Measurements from ENCODE around the gene ZFP64. TPM values are rescaled to one million over a fixed set of nuclear protein-coding genes. Genes with fewer than 3 reads are reported as not detected.

The ZFP64 gene
- total RNA-seq, 1 experiment from 2014 or later: 6.8 TPM

GRCh38 chr20:52191916-52192718, 538 bp upstream of the ZFP64 start:
- no peaks in the 10 kb centered on the region for H3K9me3 ChIP-seq (replicated peaks)
- peak overlapping the region; percentile 69 for H3K4me3 ChIP-seq
- H3K27ac ChIP-seq: no peak overlapping the region
- H3K36me3 ChIP-seq: 0 out of 2 replicates have a peak, but pooled peaks cover 3% of the 10 kb centered on the region
- H3K27me3 ChIP-seq (replicated peaks): no peaks in the 10 kb centered on the region
- peak in 1 of 2 experiments; percentile 50 for DNase-seq (ENCODE audit: low read depth in 1 of 2, low spot score in 2 of 2)
- H3K4me1 ChIP-seq (replicated peaks): peaks cover 16% of the 10 kb centered on the region

- Histone ChIP-seq H3K9me3 (replicated peaks) (no peaks in the 10 kb centered on the region), H3K27me3 (replicated peaks) (no peaks in the 10 kb centered on the region), H3K4me3 (peak overlapping the region; percentile 69), H3K4me1 (replicated peaks) (peaks cover 16% of the 10 kb centered on the region), H3K27ac (no peak overlapping the region), H3K36me3 (peaks cover 7% of the 10 kb centered on the region)
- no peak for DNase-seq (ENCODE audit: low read depth in 1 of 2, low spot score in 2 of 2)
Observed at GRCh38 chr20:52190437-52191131, 995 bp downstream of the ZFP64 start.

GRCh38 chr20:52181766-52182165, 9.8 kb downstream of the ZFP64 start:
- Histone ChIP-seq H3K9me3 (replicated peaks) (no peaks in the 10 kb centered on the region), H3K4me3 (no peak overlapping the region), H3K36me3 (peaks cover 9% of the 10 kb centered on the region), H3K4me1 (replicated peaks) (no peaks in the 10 kb centered on the region), H3K27ac (no peak overlapping the region), H3K27me3 (replicated peaks) (no peaks in the 10 kb centered on the region)
- no peak for DNase-seq (ENCODE audit: low read depth in 1 of 2, low spot score in 2 of 2)

GRCh38 chr20:52180180-52180840, 11.3 kb downstream of the ZFP64 start:
- Histone ChIP-seq H3K27me3 (replicated peaks) (no peaks in the 10 kb centered on the region), H3K4me3 (no peak overlapping the region), H3K36me3 (peaks cover 7% of the 10 kb centered on the region), H3K9me3 (replicated peaks) (no peaks in the 10 kb centered on the region), H3K27ac (no peak overlapping the region), H3K4me1 (replicated peaks) (no peaks in the 10 kb centered on the region)
- DNase-seq (ENCODE audit: low read depth in 1 of 2, low spot score in 2 of 2): no peak

- Histone ChIP-seq H3K36me3 (peaks cover 4% of the 10 kb centered on the region), H3K27ac (no peak overlapping the region)
- DNase-seq (ENCODE audit: low read depth in 1 of 2, low spot score in 2 of 2): no peak
Observed at GRCh38 chr20:52179331-52180179, 12.0 kb downstream of the ZFP64 start.

GRCh38 chr20:52178691-52179090, 12.9 kb downstream of the ZFP64 start:
- H3K9me3 ChIP-seq (replicated peaks): no peaks in the 10 kb centered on the region
- H3K4me3 ChIP-seq: no peak overlapping the region
- no peak for DNase-seq (ENCODE audit: low read depth in 1 of 2, low spot score in 2 of 2)
- no peak overlapping the region for H3K27ac ChIP-seq
- H3K27me3 ChIP-seq (replicated peaks): no peaks in the 10 kb centered on the region
- H3K4me1 ChIP-seq (replicated peaks): no peaks in the 10 kb centered on the region
- no peaks in the 10 kb centered on the region for H3K36me3 ChIP-seq

More at GRCh38 chr20:52179331-52180179, 12.0 kb downstream of the ZFP64 start:
- no peak overlapping the region for H3K4me3 ChIP-seq
- no peaks in the 10 kb centered on the region for H3K4me1 ChIP-seq (replicated peaks)
- H3K9me3 ChIP-seq (replicated peaks): no peaks in the 10 kb centered on the region
- H3K27me3 ChIP-seq (replicated peaks): no peaks in the 10 kb centered on the region

- H3K36me3 ChIP-seq: 0 out of 2 replicates have a peak, but pooled peaks cover 12% of the 10 kb centered on the region
- no peaks in the 10 kb centered on the region for H3K4me1 ChIP-seq (replicated peaks)
- H3K27ac ChIP-seq: no peak overlapping the region
- H3K27me3 ChIP-seq (replicated peaks): no peaks in the 10 kb centered on the region
- H3K4me3 ChIP-seq: no peak overlapping the region
- no peak for DNase-seq (ENCODE audit: low read depth in 1 of 2, low spot score in 2 of 2)
- no peaks in the 10 kb centered on the region for H3K9me3 ChIP-seq (replicated peaks)
Observed at GRCh38 chr20:52175840-52176239, 15.7 kb downstream of the ZFP64 start.

- Histone ChIP-seq H3K27ac (no peak overlapping the region), H3K36me3 (0 out of 2 replicates have a peak, but pooled peaks cover 12% of the 10 kb centered on the region), H3K9me3 (replicated peaks) (no peaks in the 10 kb centered on the region), H3K27me3 (replicated peaks) (no peaks in the 10 kb centered on the region), H3K4me1 (replicated peaks) (no peaks in the 10 kb centered on the region), H3K4me3 (no peak overlapping the region)
- no peak for DNase-seq (ENCODE audit: low read depth in 1 of 2, low spot score in 2 of 2)
Observed at GRCh38 chr20:52172392-52173047, 19.1 kb downstream of the ZFP64 start.

GRCh38 chr20:52171025-52171424, 20.6 kb downstream of the ZFP64 start:
- H3K9me3 ChIP-seq (replicated peaks): no peaks in the 10 kb centered on the region
- no peak for DNase-seq (ENCODE audit: low read depth in 1 of 2, low spot score in 2 of 2)
- 0 out of 2 replicates have a peak, but pooled peaks cover 12% of the 10 kb centered on the region for H3K36me3 ChIP-seq
- no peak overlapping the region for H3K4me3 ChIP-seq
- H3K27me3 ChIP-seq (replicated peaks): no peaks in the 10 kb centered on the region
- H3K27ac ChIP-seq: no peak overlapping the region
- 0 out of 2 replicates have a peak, but pooled peaks cover 3% of the 10 kb centered on the region for H3K4me1 ChIP-seq (replicated peaks)

- no peak for DNase-seq (ENCODE audit: low read depth in 1 of 2, low spot score in 2 of 2)
- H3K4me1 ChIP-seq (replicated peaks): 0 out of 2 replicates have a peak, but pooled peaks cover 3% of the 10 kb centered on the region
- H3K4me3 ChIP-seq: no peak overlapping the region
- peaks cover 28% of the 10 kb centered on the region for H3K36me3 ChIP-seq
- no peak overlapping the region for H3K27ac ChIP-seq
- H3K27me3 ChIP-seq (replicated peaks): no peaks in the 10 kb centered on the region
- H3K9me3 ChIP-seq (replicated peaks): no peaks in the 10 kb centered on the region
Observed at GRCh38 chr20:52168116-52168515, 23.5 kb downstream of the ZFP64 start.

GRCh38 chr20:52167232-52167840, 24.2 kb downstream of the ZFP64 start:
- no peak overlapping the region for H3K27ac ChIP-seq
- peaks cover 21% of the 10 kb centered on the region for H3K36me3 ChIP-seq
- H3K4me3 ChIP-seq: no peak overlapping the region
- no peaks in the 10 kb centered on the region for H3K27me3 ChIP-seq (replicated peaks)
- H3K4me1 ChIP-seq (replicated peaks): 0 out of 2 replicates have a peak, but pooled peaks cover 3% of the 10 kb centered on the region
- no peaks in the 10 kb centered on the region for H3K9me3 ChIP-seq (replicated peaks)
- no peak for DNase-seq (ENCODE audit: low read depth in 1 of 2, low spot score in 2 of 2)

GRCh38 chr20:52166150-52166549, 25.4 kb downstream of the ZFP64 start:
- Histone ChIP-seq H3K4me1 (replicated peaks) (0 out of 2 replicates have a peak, but pooled peaks cover 3% of the 10 kb centered on the region), H3K27me3 (replicated peaks) (no peaks in the 10 kb centered on the region), H3K36me3 (peaks cover 22% of the 10 kb centered on the region), H3K4me3 (no peak overlapping the region), H3K27ac (no peak overlapping the region), H3K9me3 (replicated peaks) (no peaks in the 10 kb centered on the region)
- peak; percentile 35 to 50 for DNase-seq (ENCODE audit: low read depth in 1 of 2, low spot score in 2 of 2)
